HG02642 (cell line): Measurements from ENCODE around the gene NMNAT2.
"Not testable (repeated sequence)": the region's sequence is repeated elsewhere in the genome, so short reads cannot be mapped to it uniquely, and the experiment has no call there.

Experiments
- ATAC-seq: cut with Tn5 transposase; IDR thresholded peaks from one replicate; pipeline ENCODE4 v1.9.1; 2021; ENCODE audit warnings: mild to moderate bottlenecking; ENCODE audit not compliant: unreplicated experiment, poor library complexity

The NMNAT2 gene

DNA sequence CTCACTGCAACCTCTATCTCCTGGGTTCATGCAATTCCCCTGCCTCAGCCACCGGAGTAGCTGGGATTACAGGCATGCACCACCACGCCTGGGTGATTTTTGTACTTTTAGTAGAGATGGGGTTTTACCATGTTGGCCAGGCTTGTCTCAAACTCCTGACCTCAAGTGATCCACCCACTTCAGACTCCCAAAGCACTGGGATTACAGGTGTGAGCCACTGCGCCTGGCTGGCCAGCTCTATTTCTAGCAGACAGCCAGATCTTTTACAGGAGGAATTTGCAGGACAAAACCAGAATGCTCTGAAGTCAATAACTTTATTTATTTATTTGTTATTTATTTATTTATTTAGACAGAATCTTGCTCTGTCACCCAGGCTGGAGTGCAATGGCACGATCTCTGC lies 144.2 kb downstream of the NMNAT2 start:
- ATAC-seq = not testable (repeated sequence)

DNA sequence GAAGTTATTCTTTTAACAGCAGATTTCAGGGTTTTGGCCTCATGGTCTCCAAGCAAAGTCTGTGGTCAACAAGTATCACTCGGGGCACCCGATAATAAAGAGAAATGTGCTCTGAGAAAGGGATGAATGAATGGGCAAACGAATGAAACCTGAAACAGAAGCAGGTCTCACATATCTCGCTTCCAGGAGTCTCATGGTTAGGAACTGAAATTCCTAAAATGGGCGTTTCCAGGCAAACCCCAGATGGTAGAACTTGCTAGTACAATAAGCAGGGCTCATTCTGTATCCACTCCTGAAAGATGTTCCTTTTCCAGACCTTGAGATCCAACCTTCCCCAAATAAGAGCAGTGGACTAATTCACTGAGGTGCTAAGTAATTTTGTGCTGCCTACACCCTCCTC lies 144.9 kb downstream of the NMNAT2 start:
- no peak for ATAC-seq

DNA sequence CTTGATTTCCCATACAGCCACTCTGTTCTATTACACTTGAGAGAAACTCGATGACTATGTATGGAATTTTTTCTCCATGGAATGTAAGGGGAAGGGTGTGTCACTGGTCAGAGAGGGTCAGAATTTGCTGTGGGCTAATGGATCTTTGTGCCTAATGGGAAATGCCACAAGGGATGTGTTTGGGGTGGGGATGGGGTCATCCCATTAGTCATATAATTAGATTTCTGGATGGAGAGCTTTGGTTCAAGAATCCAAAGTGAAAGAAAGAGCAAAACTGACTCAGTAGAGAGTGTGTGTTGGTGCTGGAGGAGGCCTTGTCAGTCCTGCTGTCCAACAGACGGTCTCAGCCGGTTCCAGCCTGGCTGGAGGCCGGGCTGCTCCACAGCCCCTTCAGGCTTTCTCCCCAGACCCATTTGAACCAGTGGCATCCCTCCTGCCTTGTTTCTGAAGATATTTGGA lies 145.8 kb downstream of the NMNAT2 start:
- no peak for ATAC-seq

DNA sequence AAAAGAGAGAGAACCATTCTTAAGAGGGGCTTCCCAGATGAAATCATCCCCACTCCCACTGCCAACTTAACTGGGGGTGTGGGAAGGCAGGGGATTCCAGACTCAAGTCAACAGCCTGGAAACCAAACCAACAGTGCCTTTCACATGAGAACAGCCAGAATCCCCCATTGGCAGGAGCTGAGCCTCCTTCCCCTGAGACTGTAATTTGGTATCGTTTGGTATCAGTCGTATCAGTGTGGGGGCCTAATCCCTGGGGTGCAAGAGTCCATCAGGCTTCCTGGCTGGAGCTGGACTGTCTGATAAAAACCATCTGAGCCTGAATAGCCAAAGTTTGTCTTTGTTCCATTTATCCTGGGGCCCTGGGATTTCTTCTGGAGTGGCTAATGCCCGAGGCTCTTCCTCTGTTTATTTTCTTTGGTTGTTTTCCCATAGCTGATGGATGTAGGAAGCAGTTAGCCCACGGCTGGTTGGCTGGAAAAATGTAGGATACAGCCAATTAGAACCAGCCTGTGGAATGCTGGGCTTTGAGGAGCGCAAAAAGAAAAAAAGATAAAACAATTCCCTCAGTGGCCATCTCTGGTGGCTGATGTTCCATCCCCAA lies 147.5 kb downstream of the NMNAT2 start:
- no peak for ATAC-seq

DNA sequence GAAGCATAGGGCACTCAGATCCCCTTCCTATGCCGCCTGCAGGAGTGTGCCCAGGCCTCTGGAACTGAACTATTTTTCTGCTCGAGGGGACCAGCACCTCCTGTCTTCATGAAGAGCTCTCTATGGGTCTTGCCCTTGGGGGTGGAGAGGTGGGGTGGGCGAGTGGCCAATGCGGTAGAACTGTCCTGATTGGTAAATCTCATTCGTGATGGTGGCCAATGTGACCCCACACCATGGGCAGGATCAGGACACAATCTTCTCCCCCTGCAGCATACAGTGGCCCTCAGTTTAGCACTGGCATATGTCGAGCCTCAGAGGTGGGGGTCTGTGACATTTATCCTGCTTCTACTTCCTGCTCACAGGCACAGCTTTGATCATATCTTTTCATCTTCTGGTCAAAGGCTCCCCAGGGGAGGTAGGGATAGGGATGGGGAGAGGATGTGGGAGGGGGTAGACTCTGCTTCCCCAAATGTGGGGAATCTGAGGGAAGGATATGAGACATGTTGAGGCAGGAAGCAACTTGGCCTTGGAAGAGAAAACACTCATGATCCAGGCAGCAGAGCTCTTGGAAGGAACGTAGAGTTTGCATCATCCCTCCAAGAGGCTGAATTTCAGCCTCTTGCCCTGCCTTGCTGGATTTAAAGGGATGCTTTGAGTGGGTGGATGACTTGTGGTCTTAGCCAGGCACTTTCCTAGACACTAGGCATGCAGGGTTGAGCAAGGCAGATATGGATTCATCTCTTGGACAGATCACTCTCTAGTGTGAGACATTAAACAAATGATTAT lies 150.3 kb downstream of the NMNAT2 start:
- no peak for ATAC-seq

DNA sequence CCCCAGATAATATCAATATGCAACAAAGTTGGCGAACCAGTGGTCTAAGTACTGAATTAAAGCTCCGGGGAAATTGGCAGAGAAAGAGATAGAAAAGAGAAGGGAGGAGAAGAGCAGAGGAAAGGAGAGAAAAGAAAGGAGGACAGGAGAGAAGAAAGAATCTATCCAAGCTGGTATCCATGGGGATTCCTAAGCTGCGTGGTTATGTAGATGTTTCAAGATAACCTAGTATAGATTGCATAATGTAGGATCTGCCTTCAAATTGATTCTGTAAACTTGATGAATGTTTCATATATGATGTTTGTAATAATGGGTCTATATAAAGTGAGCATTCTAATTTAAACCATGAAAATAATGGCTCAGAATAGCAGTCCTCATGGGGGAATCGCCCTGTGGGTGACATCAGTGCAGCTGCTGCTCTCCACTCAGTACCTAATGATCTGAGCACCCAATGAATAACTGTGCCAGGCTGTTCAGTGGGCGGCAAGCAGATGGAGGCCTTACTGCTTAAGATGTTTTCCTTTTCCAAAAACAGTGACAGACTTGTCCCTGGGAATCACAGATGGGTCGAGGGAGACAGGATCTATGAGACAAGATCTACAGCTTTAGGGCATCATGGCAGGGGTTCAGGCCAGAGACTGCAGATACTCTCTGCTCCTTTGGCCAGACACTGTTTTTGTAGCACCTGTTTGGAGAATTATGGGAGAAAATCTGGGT lies 154.1 kb downstream of the NMNAT2 start:
- ATAC-seq = no peak

DNA sequence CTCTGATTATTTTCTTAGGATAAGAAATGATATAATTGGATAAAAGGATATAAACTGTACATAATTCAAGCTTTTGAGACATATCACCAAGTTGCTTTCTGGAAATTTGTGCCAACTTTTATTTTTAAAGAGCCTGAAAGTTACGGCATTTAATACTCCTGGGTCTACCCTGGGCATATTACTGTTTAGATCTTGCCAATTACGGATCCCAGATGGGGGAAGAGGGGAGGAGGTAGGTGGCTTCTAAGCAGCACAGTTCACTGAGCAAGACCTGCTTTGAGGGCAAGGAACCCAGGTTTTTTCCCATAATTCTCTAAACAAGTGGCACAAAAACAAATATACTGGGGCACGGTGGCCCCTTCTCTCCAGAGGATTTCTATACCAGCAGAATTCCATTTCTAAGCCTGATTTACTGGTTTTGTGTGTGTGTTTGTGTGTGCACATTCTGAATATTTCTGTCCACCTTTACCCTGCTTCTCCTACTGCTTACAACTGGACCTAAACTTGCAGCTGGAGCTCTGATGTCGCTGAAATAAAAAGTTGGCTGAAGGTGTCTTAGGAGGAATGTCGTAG lies 155.5 kb downstream of the NMNAT2 start:
- ATAC-seq = no peak

DNA sequence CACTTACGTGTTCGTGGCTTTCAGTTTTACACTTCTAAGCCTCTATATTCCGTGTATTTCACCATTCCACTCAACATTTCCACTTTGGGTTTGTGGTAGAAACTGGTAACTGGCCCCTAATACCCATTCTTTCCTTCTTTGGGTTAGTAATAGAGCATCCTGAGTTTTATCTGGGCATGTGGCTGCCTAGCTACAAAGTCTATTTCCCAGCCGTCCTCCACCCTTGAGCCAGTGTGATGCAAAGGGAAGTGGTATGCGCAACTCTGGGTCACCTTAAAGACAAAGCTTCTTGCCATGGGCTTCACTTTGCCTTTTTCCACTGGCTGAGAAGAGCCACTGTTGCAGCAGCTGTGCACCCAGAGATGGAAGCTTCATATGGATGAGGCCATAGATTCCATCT lies 158.3 kb downstream of the NMNAT2 start:
- ATAC-seq = no peak

DNA sequence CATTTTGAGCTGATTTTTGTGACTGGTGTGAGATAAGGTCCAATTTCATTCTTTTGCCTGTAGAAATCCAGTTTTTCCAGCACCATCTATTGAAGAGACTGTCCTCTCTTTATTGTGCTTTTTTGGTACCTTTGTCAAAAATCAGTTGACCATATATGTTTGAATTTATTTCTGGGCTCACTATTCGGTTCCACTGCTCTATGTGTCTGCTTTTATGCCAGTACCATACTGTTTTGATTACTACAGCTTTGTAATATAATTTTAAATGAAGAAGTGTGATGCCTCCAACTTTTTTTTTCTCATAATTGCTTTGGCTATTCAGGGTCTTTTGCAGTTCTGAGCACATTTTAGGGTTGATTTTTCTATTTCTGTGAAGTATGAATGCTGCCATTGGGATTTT lies 163.1 kb downstream of the NMNAT2 start:
- ATAC-seq = no peak

DNA sequence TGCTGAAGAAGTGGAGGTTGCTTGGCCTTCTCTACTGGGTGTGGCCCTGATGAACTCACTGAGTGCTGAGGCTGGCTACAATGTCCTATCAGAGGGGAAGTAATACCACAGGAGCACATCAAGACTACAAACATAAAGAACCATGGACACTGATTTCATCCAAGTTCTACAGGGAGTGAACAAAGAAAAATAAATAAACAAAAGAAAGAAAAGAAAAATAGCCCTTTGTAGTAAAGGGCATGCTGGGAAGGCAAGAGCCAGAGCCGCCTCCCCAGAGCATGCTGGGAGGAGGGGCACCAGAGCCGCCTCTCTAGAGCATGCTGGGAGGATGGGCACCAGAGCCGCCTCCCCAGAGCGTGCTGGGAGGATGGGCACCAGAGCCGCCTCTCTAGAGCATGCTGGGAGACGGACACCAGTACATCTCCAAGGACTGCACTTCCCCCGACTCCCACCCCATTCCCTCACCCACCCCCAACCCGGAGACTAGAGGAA lies 166.2 kb downstream of the NMNAT2 start:
- no peak for ATAC-seq

DNA sequence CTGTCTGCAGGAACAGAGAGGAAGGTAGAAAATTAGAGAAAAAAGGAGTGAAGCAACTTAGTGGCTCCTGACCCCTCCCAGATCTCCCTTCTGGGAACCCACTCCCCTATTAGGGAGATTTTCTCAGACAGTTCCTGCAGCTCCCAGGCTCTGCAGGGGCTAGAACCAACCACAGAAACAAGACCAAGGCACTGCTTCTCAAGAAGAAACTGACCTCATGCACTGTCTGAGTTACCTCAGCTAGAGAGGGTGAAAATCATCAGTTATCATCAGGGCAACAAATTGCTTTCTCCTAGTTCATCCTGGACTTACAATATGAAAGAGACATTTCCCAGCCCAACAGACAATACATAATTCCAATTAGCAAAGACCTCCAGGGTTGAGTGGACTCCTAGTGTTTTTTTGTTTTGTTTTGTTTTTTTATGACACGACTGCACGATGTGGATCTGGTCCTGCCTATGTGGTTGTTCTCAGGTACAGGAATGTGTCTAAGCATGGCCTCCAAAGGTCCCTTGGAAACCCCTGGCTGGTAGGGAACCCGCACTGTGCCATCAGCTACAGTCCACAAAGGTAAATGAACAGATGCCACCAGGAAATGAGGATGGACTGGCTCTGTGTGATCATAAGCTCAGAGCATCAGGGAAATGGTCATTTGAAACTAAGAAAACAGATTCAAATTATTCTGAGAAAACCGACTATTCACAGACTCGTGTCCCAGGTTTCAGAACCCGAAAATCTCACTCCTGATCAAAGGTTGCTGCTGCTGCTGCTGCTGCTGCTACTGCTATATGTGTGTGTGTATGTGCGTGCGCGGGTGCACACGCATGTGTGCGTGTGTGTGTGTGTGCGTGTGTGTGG lies 166.8 kb downstream of the NMNAT2 start:
- ATAC-seq = no peak

DNA sequence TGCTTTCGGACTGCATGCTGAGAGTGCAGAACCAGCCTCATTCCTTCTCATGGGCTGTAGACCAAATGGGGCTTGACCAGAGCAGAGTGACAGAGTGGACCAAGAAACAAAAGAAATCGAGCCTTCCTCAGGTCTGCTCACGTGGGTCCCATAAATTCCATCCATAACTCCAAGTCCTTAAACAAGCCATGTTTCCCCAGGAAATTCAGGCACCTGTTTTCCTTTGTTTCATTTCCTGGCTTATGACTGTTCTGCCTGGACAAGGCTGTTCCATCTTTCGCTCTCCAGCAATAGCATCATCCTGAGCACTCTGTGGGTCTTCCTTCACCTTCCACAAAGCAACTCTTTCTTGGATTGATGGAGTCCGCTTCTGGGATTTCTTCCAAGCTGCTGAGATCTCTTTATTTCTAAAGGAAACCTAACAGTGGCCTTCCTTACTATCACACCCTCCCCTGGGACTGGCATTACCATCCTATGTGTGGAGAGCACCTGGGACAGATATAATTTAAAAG lies 168.2 kb downstream of the NMNAT2 start:
- ATAC-seq = no peak

DNA sequence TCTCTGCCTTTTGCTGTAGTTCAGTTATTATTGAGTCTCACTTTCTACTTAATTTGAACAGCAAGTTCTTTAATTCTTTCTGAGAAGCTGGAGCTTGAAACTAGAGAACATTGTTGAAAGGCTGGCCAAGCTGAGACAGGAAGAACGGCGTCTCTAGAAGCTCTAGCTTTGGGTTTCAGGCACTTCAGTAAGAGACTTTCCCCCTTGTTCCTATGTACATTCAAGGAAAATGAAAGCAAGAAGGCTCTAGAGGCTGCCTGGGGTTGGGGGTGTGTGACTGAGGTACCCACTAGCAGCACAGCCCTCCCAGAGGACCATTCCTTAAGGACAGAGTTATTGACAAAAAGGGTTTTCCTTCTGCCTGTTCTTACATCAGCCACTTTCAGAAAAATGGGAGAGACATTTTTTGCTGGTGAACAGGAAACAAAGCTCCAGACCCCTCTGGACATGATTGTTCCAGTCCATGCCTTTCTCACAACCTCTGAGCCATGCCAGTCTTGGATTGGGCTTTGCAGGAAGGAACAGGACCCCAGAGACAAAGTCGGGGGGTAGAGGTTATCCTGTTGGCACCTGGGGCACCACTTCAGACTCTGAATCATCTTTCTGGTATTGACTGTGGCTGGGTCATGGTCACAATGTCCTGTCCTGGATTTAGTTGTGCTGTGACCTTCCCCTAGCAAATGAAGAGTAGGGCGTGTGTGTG lies 169.0 kb downstream of the NMNAT2 start:
- ATAC-seq = no peak

DNA sequence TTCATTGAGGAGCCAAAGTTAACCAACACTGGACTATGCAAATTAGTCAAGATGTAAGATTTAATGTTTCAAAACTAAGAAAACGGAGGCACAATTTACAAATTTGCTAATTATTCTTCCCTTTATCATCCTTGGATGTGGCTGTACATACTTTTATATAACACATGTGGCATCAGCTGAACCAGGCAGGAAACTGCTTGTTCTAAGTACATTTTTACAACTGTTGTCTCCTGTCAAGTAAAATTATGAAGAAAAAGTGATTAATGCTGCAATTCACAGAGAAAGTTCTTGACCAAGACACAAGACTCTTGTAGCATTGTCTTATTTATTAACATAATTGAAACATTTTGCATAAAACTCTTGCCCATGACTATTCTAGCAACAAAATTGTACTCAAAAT lies 170.2 kb downstream of the NMNAT2 start:
- ATAC-seq = no peak

DNA sequence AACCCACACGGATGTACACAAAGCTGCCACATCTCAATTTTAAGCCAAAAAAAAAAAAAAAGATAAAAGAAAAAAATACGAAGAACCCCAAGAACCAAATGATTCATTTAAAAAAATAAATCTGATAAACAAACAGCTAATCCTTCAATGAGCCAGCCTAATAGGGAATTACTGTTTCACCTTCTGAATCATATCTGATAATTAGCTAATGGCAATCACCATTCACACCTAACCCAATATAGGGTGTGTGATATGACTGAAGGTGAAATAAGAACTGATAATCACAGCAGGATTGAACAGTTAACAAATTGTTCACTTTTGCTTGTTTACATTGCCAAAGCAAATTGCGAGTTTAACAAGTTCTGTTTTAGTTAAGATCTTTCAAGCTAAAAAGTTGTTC lies 170.7 kb downstream of the NMNAT2 start:
- no peak for ATAC-seq

DNA sequence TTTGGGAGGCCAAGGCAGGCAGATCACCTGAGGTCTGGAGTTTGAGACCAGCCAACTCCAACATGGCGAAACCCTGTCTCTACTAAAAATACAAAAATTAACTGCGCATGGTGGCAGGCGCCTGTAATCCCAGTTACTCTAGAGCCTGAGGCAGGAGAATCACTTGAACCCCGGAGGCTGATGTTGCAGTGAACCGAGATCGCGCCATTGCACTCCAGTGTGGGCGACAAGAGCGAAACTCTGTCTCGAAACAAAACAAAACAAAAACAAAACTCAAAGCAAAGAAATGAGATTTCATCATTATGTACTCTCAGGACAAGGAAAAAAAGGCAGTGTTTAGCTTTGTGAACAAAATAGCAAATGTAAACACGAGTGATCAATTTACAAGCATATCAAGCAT lies 171.1 kb downstream of the NMNAT2 start:
- no peak for ATAC-seq

DNA sequence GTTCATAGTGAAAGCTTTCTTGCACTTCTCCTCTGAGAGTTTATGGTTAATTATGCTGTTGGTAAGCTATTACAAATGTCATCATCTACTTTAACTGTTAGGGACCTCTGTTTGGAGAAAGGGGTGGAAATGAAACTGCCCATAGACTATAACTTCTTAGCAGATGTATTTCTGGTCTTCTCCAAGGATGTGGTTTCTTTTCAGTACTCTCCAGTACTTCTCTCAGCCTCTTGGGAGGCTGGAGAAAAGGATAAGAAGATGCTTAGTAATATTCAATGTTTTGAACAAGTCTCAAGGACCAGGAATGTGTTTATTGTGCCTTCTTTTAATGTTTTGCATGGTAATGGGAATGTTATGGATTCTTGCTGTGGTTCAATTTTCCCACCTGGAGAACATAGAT lies 171.7 kb downstream of the NMNAT2 start:
- ATAC-seq = no peak

DNA sequence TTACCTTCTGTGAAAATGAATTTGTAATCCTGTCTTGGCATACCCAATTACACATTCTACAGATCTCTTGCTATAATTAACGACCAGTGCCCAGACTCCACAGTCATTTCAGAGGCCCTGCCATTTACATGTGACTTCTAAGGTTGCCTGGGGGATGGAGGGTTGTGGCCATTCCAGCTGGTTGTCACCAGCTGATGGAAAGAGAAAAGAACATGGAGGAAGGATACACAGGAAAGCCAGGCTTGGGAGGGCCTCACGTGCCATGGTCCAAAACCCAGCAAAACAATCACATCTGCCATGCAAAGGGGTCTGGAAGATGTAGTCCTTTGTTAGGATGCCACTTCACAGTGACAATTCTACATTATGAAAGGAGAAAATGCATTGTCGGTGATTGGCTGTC lies 172.8 kb downstream of the NMNAT2 start:
- no peak for ATAC-seq

DNA sequence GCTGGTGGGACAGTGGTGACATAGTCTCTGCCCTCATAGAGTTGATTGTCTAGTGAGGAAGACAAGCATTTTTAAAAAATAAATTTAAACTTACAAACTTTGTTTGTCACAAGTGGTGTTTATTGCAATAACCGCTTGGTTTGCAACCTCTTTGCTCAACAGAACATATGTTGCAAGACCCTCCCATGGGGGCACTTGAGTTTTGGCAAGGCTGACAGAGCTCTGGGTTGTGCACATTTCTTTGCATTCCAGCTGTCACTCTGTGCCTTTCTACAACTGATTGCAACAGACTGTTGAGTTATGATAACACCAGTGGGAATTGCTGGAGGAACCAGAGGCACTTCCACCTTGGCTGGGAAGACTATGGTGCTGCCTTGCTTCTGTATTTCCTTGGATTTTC lies 173.7 kb downstream of the NMNAT2 start:
- ATAC-seq = no peak
